ENCODE data around the gene TMEM123. TPM values are rescaled to one million over a fixed set of nuclear protein-coding genes. Genes with fewer than 3 reads are reported as not detected.
A peak's percentile ranks its signal among the peaks of the same experiment; 100 is the strongest.
"Not testable (repeated sequence)": the region's sequence is repeated elsewhere in the genome, so short reads cannot be mapped to it uniquely, and the experiment has no call there.

TMEM123 gene
- total RNA-seq, 1 donor from 2014 or later: 172 TPM

DNA sequence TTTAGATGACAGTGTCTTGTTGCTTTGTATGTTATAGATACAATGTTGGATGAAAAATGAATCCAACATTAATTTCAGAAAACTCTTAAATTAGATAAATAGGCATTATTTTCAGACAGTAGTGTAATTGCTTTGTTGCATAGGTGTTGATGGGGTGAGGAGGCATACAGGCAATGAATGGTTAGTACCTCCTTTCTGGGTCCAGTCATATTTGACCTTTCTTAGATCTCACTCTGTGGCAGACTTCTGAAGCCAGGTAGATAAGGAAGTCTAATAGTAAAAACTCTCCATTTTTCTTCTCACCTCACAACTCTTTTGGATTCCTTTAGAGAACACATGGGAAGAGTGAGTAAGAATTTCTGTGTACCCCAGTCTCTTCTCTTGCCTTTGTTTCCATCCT, 73.7 kb downstream of the TMEM123 start:
- FAIRE-seq: no peak

DNA sequence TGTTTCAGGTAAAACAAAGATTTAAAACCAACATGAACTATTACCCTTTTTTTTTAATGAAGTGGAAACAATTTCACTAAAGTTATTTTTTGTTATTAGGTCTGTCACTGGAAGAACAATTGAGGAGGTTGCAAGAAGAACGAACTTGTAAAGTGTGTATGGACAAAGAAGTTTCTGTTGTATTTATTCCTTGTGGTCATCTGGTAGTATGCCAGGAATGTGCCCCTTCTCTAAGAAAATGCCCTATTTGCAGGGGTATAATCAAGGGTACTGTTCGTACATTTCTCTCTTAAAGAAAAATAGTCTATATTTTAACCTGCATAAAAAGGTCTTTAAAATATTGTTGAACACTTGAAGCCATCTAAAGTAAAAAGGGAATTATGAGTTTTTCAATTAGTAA, 74.7 kb downstream of the TMEM123 start:
- Histone ChIP-seq H3K36me3 (ENCODE audit: control insufficient read depth, insufficient read depth, low read length) (peaks cover 2% of the 10 kb centered on the region), H3K27me3 (ENCODE audit: control insufficient read depth, insufficient read depth, low read length) (no peaks in the 10 kb centered on the region), H3K4me3 (ENCODE audit: low read depth, low read length) (no peak overlapping the region)
- DNase-seq (ENCODE audit: low read depth) (no peak), FAIRE-seq (no peak)
- TF ChIP-seq CTCF (IDR thresholded peaks at IDR 0.05; ENCODE audit: insufficient read depth, low read length, severe bottlenecking): no peak

More for the DNA sequence above, 73.7 kb downstream of the TMEM123 start:
- Histone ChIP-seq H3K36me3 (ENCODE audit: control insufficient read depth, insufficient read depth, low read length) (peaks cover 2% of the 10 kb centered on the region), H3K4me3 (ENCODE audit: low read depth, low read length) (no peak overlapping the region), H3K27me3 (ENCODE audit: control insufficient read depth, insufficient read depth, low read length) (no peaks in the 10 kb centered on the region)
- no peak for DNase-seq (ENCODE audit: low read depth)
- TF ChIP-seq CTCF (IDR thresholded peaks at IDR 0.05; ENCODE audit: insufficient read depth, low read length, severe bottlenecking): no peak

DNA sequence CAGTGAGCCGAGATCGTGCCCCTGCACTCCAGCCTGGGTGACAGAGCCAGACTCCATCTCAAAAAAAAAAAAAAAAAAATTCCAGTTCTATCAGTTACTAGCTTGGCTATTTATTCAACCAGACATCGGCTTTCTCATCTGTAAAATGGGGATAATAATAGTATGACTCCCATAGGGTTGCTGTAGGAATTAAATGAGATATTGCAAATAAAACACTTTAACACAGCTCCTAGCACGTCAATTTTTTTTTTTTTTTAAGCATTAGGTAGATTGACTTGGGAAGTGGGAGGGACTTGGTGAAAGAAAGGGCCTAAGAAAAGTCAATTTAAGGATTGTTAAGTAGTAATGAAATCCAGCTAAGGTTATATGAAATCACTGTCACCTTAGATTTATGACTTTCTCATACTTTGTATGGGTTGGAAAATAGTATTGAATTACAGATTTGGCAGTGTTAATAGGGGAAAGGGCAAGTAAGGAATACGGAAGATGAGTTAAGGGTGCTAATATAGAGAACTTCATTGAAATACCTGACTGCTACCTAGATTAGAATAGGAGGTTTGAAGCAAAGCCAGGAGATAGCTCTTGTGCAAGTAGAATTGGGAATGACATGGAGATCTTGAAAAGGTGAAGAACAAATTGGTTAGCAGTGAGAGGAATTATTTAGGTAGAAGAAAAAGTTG, 76.7 kb downstream of the TMEM123 start:
- no peak for DNase-seq (ENCODE audit: low read depth)
- no peak for TF ChIP-seq CTCF (IDR thresholded peaks at IDR 0.05; ENCODE audit: insufficient read depth, low read length, severe bottlenecking)
- Histone ChIP-seq H3K27me3 (ENCODE audit: control insufficient read depth, insufficient read depth, low read length) (no peaks in the 10 kb centered on the region), H3K36me3 (ENCODE audit: control insufficient read depth, insufficient read depth, low read length) (peaks cover 2% of the 10 kb centered on the region), H3K4me3 (ENCODE audit: low read depth, low read length) (no peak overlapping the region)
- FAIRE-seq: no peak

DNA sequence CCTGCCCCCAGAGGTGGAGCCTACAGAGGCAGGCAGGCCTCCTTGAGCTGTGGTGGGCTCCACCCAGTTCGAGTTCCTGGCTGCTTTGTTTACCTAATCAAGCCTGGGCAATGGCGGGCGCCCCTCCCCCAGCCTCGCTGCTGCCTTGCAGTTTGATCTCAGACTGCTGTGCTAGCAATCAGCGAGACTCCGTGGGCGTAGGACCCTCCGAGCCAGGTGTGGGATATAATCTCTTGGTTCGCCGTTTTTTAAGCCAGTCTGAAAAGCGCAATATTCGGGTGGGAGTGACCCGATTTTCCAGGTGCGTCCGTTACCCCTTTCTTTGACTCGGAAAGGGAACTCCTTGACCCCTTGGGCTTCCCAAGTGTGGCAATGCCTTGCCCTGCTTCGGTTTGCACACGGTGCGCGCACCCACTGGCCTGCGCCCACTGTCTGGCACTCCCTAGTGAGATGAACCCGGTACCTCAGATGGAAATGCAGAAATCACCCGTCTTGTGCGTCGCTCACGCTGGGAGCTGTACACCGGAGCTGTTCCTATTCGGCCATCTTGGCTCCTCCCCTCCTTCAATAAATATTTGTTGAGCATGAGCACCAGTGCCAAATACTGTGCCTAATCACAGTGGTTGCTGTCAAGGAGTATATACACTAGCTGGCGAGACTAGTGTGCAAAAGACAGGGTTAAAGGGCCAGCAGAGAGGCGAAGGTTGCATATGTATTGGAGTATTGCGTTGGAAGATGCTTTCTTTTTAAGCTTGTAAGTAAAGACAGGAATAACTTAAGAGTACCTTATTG, 77.7 kb downstream of the TMEM123 start:
- not testable (repeated sequence) for H3K27me3 ChIP-seq (ENCODE audit: control insufficient read depth, insufficient read depth, low read length); H3K36me3 ChIP-seq (ENCODE audit: control insufficient read depth, insufficient read depth, low read length); H3K4me3 ChIP-seq (ENCODE audit: low read depth, low read length); FAIRE-seq; DNase-seq (ENCODE audit: low read depth)

DNA sequence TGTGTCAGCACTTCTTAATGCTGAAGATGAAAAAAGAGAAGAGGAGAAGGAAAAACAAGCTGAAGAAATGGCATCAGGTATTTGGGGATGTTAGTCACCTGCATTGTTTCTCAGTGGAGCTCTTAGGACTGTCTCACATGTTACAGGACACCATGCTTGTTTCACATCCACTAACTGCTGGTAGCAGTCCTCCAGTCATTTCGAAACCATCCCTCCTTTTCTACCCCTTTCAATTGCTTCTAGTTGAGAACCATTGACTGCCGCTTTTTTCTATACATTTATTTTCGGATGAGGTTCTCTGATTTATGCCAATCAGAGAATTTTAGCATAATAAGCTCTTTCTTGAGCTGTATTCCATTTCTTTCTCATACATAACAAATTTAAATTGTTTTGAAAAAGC, 84.1 kb downstream of the TMEM123 start:
- H3K36me3 ChIP-seq (ENCODE audit: control insufficient read depth, insufficient read depth, low read length): peaks cover 3% of the 10 kb centered on the region
- no peak overlapping the region for H3K4me3 ChIP-seq (ENCODE audit: low read depth, low read length)
- no peaks in the 10 kb centered on the region for H3K27me3 ChIP-seq (ENCODE audit: control insufficient read depth, insufficient read depth, low read length)
- DNase-seq (ENCODE audit: low read depth) (no peak), FAIRE-seq (no peak)
- TF ChIP-seq CTCF (IDR thresholded peaks at IDR 0.05; ENCODE audit: insufficient read depth, low read length, severe bottlenecking): no peak

DNA sequence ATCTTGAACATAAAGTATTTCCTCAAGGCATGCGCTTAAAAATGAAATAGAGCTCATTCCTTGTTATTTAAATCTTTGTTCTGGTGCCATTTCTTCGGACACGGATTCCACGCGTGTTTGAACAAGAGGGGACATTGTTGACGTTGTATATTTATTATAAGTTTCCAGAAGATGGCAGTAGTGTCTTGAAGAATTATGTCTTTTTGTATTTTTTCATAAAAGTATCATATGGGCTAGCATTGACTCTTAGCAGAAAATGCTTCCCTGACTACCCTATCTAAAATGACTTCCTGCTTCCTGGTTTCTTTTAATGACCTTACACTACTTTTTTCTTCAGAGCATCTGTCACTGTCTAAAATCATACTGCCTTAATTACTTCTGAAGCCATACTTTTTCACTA, 85.2 kb downstream of the TMEM123 start:
- no peak for TF ChIP-seq CTCF (IDR thresholded peaks at IDR 0.05; ENCODE audit: insufficient read depth, low read length, severe bottlenecking)
- no peak for FAIRE-seq
- peaks cover 4% of the 10 kb centered on the region for H3K36me3 ChIP-seq (ENCODE audit: control insufficient read depth, insufficient read depth, low read length)
- no peaks in the 10 kb centered on the region for H3K27me3 ChIP-seq (ENCODE audit: control insufficient read depth, insufficient read depth, low read length)
- H3K4me3 ChIP-seq (ENCODE audit: low read depth, low read length): no peak overlapping the region
- DNase-seq (ENCODE audit: low read depth): peak; percentile 19
